Measurements from ENCODE around the gene CBFA2T2.
"Not testable (repeated sequence)": the region's sequence is repeated elsewhere in the genome, so short reads cannot be mapped to it uniquely, and the experiment has no call there.

Gene CBFA2T2

DNA sequence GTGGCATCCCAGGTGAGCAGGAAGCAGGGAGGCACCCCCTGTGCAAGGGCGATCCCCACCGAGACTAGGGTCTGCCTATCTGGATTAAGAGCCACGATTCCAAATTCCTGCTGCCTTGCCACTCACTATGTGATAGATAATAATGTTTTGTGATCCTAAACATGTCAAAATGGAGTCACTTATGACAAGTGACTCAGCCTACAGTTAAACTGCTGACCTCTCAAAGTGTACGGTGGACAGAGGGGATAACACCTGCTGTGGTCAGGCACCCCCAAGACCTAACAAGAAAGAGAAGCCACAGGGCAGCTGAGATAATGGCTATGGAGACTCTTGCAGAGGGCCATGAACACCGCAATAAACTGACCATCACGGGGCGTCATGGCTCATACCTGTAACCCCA lies 30.3 kb upstream of the CBFA2T2 start:
- DNase-seq (ENCODE audit: low spot score in 2 of 2): no peak
- no peak overlapping the region for H3K4me3 Mint-ChIP-seq

DNA sequence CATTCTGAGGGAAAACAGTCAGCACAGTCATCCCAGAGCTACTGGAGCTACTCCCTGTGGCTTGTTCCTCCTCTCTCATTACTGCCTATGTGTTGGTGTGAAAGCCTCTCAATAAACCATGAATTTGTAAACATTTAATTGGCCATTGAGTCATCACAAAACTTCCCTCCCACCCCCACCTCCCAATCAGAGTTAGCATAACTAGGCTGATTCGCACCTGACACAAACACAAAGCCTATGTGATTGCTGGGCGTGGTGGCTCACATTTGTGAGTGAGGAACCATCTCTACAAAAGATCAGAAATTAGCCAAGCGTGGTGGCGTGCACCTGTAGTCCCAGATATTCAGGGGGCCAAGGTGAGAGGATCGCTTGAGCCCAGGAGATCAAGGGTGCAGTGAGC lies 29.2 kb upstream of the CBFA2T2 start:
- Mint-ChIP-seq H3K36me3 (ENCODE audit: insufficient read depth) (no peaks in the 10 kb centered on the region), H3K27me3 (no peaks in the 10 kb centered on the region), H3K4me1 (no peaks in the 10 kb centered on the region), H3K4me3 (no peak overlapping the region), H3K27ac (ENCODE audit: low read depth) (no peak overlapping the region), H3K9me3 (no peaks in the 10 kb centered on the region)
- no peak for ATAC-seq (replicated peaks; ENCODE audit: extremely low read depth, poor library complexity, severe bottlenecking)
- DNase-seq (ENCODE audit: low spot score in 2 of 2): no peak

More for the DNA sequence above, 30.3 kb upstream of the CBFA2T2 start:
- H3K27ac Mint-ChIP-seq (ENCODE audit: low read depth): no peak overlapping the region
- no peaks in the 10 kb centered on the region for H3K4me1 Mint-ChIP-seq
- H3K36me3 Mint-ChIP-seq (ENCODE audit: insufficient read depth): no peaks in the 10 kb centered on the region
- H3K9me3 Mint-ChIP-seq: no peaks in the 10 kb centered on the region
- no peak for ATAC-seq (replicated peaks; ENCODE audit: extremely low read depth, poor library complexity, severe bottlenecking)
- no peaks in the 10 kb centered on the region for H3K27me3 Mint-ChIP-seq

DNA sequence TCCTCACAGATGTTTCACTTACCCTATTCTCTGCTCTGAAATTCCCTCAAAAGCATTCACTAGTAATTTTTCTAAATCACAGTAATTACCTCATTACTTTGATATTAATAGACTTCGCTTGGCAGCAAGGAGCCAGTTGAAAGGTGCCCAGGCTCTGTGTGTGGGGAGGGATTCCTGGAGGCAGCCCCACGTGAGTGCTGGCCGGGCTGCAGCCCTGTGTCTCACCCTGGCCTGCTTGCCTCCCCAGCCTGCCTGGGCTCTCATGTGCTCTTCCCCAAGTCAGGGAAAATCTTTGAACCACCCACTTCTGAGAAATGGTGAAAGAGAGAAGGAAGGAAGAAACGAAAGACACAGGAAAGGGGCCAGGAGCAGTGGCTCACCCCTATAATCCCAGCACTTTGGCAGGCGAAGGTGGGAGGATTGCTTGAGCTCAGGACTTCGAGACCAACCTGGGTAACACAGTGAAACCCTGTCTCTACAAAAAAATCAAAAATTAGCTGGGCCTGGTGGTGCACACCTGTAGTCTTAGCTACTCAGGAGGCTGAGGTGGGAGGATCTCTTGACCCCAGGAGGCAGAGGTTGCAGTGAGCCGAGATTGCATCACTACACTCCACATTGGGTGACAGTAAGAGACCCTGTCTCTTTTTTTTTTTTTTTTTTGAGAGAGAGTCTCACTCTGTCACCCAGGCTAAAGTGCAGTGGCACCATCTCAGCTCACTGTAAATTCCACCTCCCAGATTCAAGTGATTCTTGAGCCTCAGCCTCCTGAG lies 26.4 kb upstream of the CBFA2T2 start:
- ATAC-seq (replicated peaks; ENCODE audit: extremely low read depth, poor library complexity, severe bottlenecking): no peak
- no peaks in the 10 kb centered on the region for H3K9me3 Mint-ChIP-seq
- no peak for DNase-seq (ENCODE audit: low spot score in 2 of 2)
- H3K36me3 Mint-ChIP-seq (ENCODE audit: insufficient read depth): no peaks in the 10 kb centered on the region
- peak overlapping the region; percentile 44 for H3K27ac Mint-ChIP-seq (ENCODE audit: low read depth)
- H3K4me3 Mint-ChIP-seq: no peak overlapping the region
- no peaks in the 10 kb centered on the region for H3K27me3 Mint-ChIP-seq
- H3K4me1 Mint-ChIP-seq: no peaks in the 10 kb centered on the region

- not testable (repeated sequence) for H3K27me3 Mint-ChIP-seq; H3K27ac Mint-ChIP-seq (ENCODE audit: low read depth); H3K9me3 Mint-ChIP-seq; H3K4me1 Mint-ChIP-seq; ATAC-seq (replicated peaks; ENCODE audit: extremely low read depth, poor library complexity, severe bottlenecking); H3K4me3 Mint-ChIP-seq; DNase-seq (ENCODE audit: low spot score in 2 of 2); H3K36me3 Mint-ChIP-seq (ENCODE audit: insufficient read depth)
Observed at GRCh38 chr20:33464759-33465158, 25.1 kb upstream of the CBFA2T2 start.

DNA sequence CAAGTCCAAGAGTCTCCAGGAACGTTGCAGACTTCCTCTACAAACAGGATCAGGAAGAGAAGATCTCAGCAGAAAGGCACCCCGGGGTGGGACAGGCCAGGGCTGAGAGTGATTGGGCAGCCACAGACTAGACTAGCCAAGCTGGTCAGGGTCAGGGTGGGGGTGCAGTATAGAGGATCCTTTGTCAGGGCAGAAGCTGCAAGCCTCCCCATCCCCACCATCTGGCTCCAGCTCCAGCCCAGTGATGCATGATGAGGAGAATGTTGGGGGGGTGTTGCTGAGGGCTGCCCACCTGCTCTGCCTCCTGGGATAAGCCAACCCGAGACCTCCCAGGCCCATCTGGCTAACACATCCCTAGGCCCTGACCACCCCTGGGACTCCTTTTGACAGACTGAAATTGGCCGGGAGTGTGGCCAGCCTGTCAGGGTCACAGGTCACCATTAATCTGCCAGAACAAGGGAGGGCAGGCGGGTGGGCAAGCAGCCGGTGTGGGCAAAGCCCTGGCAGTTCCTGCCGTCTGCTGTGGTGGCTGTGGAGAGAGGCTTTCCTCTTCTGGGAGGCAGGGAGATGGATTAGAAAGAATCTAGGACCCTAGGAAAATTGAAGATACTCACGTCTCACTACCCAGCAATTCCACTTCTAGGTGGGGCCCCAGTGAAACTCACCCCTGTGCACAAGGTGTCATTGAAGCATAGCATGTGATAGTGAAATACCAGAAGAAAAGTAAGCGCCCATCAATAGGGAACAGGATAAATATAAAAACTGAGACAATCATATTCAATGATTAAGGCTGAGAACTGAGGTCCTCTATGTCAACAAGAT lies 24.2 kb upstream of the CBFA2T2 start:
- Mint-ChIP-seq H3K27ac (ENCODE audit: low read depth) (no peak overlapping the region), H3K4me1 (no peaks in the 10 kb centered on the region), H3K4me3 (no peak overlapping the region), H3K27me3 (no peaks in the 10 kb centered on the region), H3K9me3 (no peaks in the 10 kb centered on the region), H3K36me3 (ENCODE audit: insufficient read depth) (no peaks in the 10 kb centered on the region)
- DNase-seq (ENCODE audit: low spot score in 2 of 2): no peak
- ATAC-seq (replicated peaks; ENCODE audit: extremely low read depth, poor library complexity, severe bottlenecking): no peak

GRCh38 chr20:33466303-33466646 lies 23.6 kb upstream of the CBFA2T2 start:
- DNase-seq (ENCODE audit: low spot score in 2 of 2) (no peak), ATAC-seq (replicated peaks; ENCODE audit: extremely low read depth, poor library complexity, severe bottlenecking) (no peak)
- Mint-ChIP-seq H3K9me3 (no peaks in the 10 kb centered on the region), H3K27ac (ENCODE audit: low read depth) (no peak overlapping the region), H3K4me3 (no peak overlapping the region), H3K27me3 (no peaks in the 10 kb centered on the region), H3K36me3 (ENCODE audit: insufficient read depth) (peaks cover 1% of the 10 kb centered on the region), H3K4me1 (no peaks in the 10 kb centered on the region)

DNA sequence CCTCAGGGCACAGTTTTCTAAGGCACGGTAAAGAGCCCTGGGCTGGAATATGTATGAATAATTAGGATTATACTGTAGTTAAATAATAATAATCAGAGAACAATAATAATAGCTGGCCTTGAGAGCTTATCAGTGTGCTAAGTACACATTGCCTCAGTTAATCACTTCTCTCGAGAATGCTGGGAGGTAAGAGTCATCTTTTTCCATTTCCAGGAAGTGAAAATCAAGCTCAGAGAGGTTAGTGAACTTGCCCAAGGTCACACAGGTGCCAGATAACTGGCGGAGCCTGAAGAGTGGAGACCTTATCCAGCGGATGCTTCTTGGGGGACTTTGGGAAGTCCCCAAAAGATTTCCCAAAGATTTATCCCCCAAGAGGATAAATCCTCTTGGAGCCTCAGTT lies 19.4 kb upstream of the CBFA2T2 start:
- H3K36me3 Mint-ChIP-seq (ENCODE audit: insufficient read depth): peaks cover 1% of the 10 kb centered on the region
- no peak overlapping the region for H3K27ac Mint-ChIP-seq (ENCODE audit: low read depth)
- no peak overlapping the region for H3K4me3 Mint-ChIP-seq
- no peaks in the 10 kb centered on the region for H3K9me3 Mint-ChIP-seq
- ATAC-seq (replicated peaks; ENCODE audit: extremely low read depth, poor library complexity, severe bottlenecking) (no peak), DNase-seq (ENCODE audit: low spot score in 2 of 2) (no peak)
- H3K4me1 Mint-ChIP-seq: no peaks in the 10 kb centered on the region
- H3K27me3 Mint-ChIP-seq: no peaks in the 10 kb centered on the region

GRCh38 chr20:33470866-33471265 lies 19.0 kb upstream of the CBFA2T2 start:
- peaks cover 1% of the 10 kb centered on the region for H3K36me3 Mint-ChIP-seq (ENCODE audit: insufficient read depth)
- no peak for DNase-seq (ENCODE audit: low spot score in 2 of 2)
- H3K27me3 Mint-ChIP-seq: no peaks in the 10 kb centered on the region
- no peaks in the 10 kb centered on the region for H3K9me3 Mint-ChIP-seq
- no peak for ATAC-seq (replicated peaks; ENCODE audit: extremely low read depth, poor library complexity, severe bottlenecking)
- H3K4me3 Mint-ChIP-seq: no peak overlapping the region
- no peak overlapping the region for H3K27ac Mint-ChIP-seq (ENCODE audit: low read depth)
- no peaks in the 10 kb centered on the region for H3K4me1 Mint-ChIP-seq

- DNase-seq (ENCODE audit: low spot score in 2 of 2): no peak
- no peaks in the 10 kb centered on the region for H3K27me3 Mint-ChIP-seq
- H3K4me3 Mint-ChIP-seq: no peak overlapping the region
- ATAC-seq (replicated peaks; ENCODE audit: extremely low read depth, poor library complexity, severe bottlenecking): no peak
- no peak overlapping the region for H3K27ac Mint-ChIP-seq (ENCODE audit: low read depth)
- peaks cover 1% of the 10 kb centered on the region for H3K36me3 Mint-ChIP-seq (ENCODE audit: insufficient read depth)
- no peaks in the 10 kb centered on the region for H3K9me3 Mint-ChIP-seq
- H3K4me1 Mint-ChIP-seq: no peaks in the 10 kb centered on the region
Observed at GRCh38 chr20:33472868-33473435, 16.9 kb upstream of the CBFA2T2 start.

GRCh38 chr20:33474097-33474873 lies 15.6 kb upstream of the CBFA2T2 start:
- no peaks in the 10 kb centered on the region for H3K4me1 Mint-ChIP-seq
- ATAC-seq (replicated peaks; ENCODE audit: extremely low read depth, poor library complexity, severe bottlenecking) (no peak), DNase-seq (ENCODE audit: low spot score in 2 of 2) (no peak)
- H3K36me3 Mint-ChIP-seq (ENCODE audit: insufficient read depth): peaks cover 1% of the 10 kb centered on the region
- H3K4me3 Mint-ChIP-seq: no peak overlapping the region
- H3K27ac Mint-ChIP-seq (ENCODE audit: low read depth): no peak overlapping the region
- no peaks in the 10 kb centered on the region for H3K27me3 Mint-ChIP-seq
- no peaks in the 10 kb centered on the region for H3K9me3 Mint-ChIP-seq

GRCh38 chr20:33474963-33475362 lies 14.9 kb upstream of the CBFA2T2 start:
- DNase-seq (ENCODE audit: low spot score in 2 of 2): no peak
- no peaks in the 10 kb centered on the region for H3K9me3 Mint-ChIP-seq
- no peak overlapping the region for H3K27ac Mint-ChIP-seq (ENCODE audit: low read depth)
- H3K27me3 Mint-ChIP-seq: no peaks in the 10 kb centered on the region
- H3K36me3 Mint-ChIP-seq (ENCODE audit: insufficient read depth): peaks cover 1% of the 10 kb centered on the region
- ATAC-seq (replicated peaks; ENCODE audit: extremely low read depth, poor library complexity, severe bottlenecking): no peak
- H3K4me1 Mint-ChIP-seq: no peaks in the 10 kb centered on the region
- no peak overlapping the region for H3K4me3 Mint-ChIP-seq

DNA sequence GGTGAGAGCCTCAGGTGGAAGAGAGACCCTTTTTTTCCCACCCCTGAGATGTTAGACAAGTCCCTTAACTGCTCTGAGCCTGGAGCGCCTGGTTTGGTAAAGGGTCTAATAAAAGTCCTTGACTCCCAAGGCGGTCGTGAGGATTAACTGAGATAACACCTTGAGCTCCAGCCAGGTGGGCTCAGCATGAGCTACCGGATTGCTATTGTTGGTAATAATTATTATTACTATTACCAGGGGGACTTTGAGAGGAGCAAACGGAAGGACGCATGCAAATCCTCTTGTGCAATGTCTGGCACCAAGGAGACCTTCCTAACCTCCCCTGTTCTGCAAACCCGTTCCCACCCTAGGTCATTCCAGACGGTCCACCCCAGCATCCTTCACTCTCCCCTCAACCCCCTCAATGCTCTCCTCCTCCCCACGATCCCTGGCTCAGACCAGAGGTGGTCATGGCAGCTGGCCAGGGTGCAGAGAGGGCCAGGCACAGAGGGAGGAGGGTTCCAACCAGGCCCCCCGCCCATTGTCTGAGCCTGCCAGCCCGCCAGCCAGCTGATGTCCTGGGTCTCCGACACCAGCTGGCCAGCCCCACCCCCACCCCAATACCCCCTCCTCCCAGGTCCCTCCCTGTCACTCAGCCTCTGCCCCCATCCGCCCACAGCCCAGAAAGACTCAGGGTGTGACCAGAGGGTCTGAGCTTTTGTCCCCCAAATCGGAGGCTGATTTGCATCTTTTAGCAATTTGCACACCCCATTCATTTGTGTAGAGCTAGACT lies 14.3 kb upstream of the CBFA2T2 start:
- Mint-ChIP-seq H3K27me3 (no peaks in the 10 kb centered on the region), H3K4me1 (no peaks in the 10 kb centered on the region), H3K9me3 (no peaks in the 10 kb centered on the region), H3K4me3 (no peak overlapping the region), H3K27ac (ENCODE audit: low read depth) (no peak overlapping the region), H3K36me3 (ENCODE audit: insufficient read depth) (peaks cover 3% of the 10 kb centered on the region)
- ATAC-seq (replicated peaks; ENCODE audit: extremely low read depth, poor library complexity, severe bottlenecking) (no peak), DNase-seq (ENCODE audit: low spot score in 2 of 2) (no peak)

Measured in central memory CD8-positive, alpha-beta T cell (primary cell).